Measurements from ENCODE around the gene CALY.

DNA sequence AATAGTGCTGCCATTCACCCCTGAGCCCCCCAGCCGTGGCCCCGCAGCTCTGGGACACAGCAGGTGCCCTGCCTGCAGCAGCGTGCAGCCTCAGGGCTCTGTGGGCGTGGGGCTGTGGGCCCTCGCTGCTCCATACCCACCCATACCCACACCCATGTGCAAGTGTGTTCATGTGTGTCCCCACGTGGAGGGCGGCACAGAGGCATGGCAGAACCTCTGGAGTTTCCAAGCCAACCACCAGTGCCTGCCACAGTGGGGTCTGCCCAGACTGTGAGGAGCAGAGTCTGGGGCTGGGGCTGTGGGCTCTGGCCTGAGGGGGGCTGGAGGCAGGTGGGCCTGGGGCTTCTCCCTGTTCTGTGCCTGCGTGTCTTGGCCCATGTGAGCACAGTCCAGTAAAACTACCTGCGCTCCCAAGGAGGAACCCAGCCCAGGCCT lies 12.9 kb upstream of the CALY start:
- TF ChIP-seq CTCF (IDR thresholded peaks at IDR 0.05) (no peak), POLR2A (IDR thresholded peaks at IDR 0.05; ENCODE audit: low read length) (no peak), RCOR1 (IDR thresholded peaks at IDR 0.05; ENCODE audit: low read depth, low read length) (no peak), KDM1A (IDR thresholded peaks at IDR 0.05; ENCODE audit: low read depth) (no peak)
